GM23338 (cell line): ENCODE data around the gene TBC1D5. TPM values are rescaled to one million over a fixed set of nuclear protein-coding genes. Genes with fewer than 3 reads are reported as not detected.

Experiments
- ATAC-seq: fragments of 200-7000 bp; cut with Tn5 transposase; 3 replicates; pipeline ENCODE4 v1.9.1; 2020
- DNase-seq: peaks from one replicate; pipeline ENCODE4 v3.0.0-alpha.2; 2015; ENCODE audit warnings: low spot score
- H2AFZ ChIP-seq: fragments of 200-600 bp; sonication (generic); 2 replicates; pipeline ENCODE4 v1.8.0; 2016; ENCODE audit warnings: antibody characterized with exemption, mild to moderate bottlenecking, moderate library complexity
- H3F3A ChIP-seq: fragments of 200-600 bp; sonication (generic); replicated peaks from 2 replicates; pipeline ENCODE4 v1.8.0; 2017; ENCODE audit warnings: antibody characterized with exemption, mixed run types, low read depth
- H3K27ac ChIP-seq: fragments of 200-600 bp; sonication (generic); 2 replicates; pipeline ENCODE4 v1.6.1; 2016; ENCODE audit warnings: low read depth
- H3K27me3 ChIP-seq: fragments of 200-600 bp; sonication (generic); 2 replicates; pipeline ENCODE4 v1.8.0; 2016; ENCODE audit warnings: mild to moderate bottlenecking, mixed run types, moderate library complexity; ENCODE audit not compliant: insufficient read depth
- H3K36me3 ChIP-seq: fragments of 200-600 bp; sonication (generic); 2 replicates; pipeline ENCODE4 v1.8.0; 2016; ENCODE audit warnings: mild to moderate bottlenecking; ENCODE audit not compliant: insufficient read depth
- H3K4me1 ChIP-seq: fragments of 200-600 bp; sonication (generic); 2 replicates; pipeline ENCODE4 v1.8.0; 2016; ENCODE audit warnings: mild to moderate bottlenecking, moderate library complexity; ENCODE audit not compliant: insufficient read depth
- H3K4me2 ChIP-seq: fragments of 200-600 bp; sonication (generic); 2 replicates; pipeline ENCODE4 v1.7.1; 2017; ENCODE audit warnings: mixed run types
- H3K4me3 ChIP-seq: fragments of 200-600 bp; sonication (generic); 2 replicates; pipeline ENCODE4 v1.6.1; 2016; ENCODE audit warnings: mixed run types
- H3K79me2 ChIP-seq: fragments of 200-600 bp; sonication (generic); replicated peaks from 2 replicates; pipeline ENCODE4 v1.8.0; 2017; ENCODE audit warnings: mild to moderate bottlenecking; ENCODE audit not compliant: insufficient read depth
- H3K9me2 ChIP-seq: fragments of 200-600 bp; sonication (generic); 2 replicates; pipeline ENCODE4 v1.8.0; 2017; ENCODE audit not compliant: insufficient read depth
- H4K20me1 ChIP-seq: fragments of 200-600 bp; sonication (generic); replicated peaks from 2 replicates; pipeline ENCODE4 v1.8.0; 2017; ENCODE audit warnings: mild to moderate bottlenecking; ENCODE audit not compliant: insufficient read depth
- H3K27ac Mint-ChIP-seq: 2 replicates; pipeline ENCODE4 v1.8.0; 2020; ENCODE audit warnings: inconsistent platforms, mild to moderate bottlenecking, moderate library complexity, mixed read lengths
- H3K27me3 Mint-ChIP-seq: 3 replicates; pipeline ENCODE4 v1.8.0; 2022; ENCODE audit warnings: low read depth, mild to moderate bottlenecking, moderate library complexity, mixed read lengths, inconsistent platforms; ENCODE audit not compliant: insufficient read depth, poor library complexity
- H3K36me3 Mint-ChIP-seq: 3 replicates; pipeline ENCODE4 v1.8.0; 2021; ENCODE audit warnings: low read depth, mild to moderate bottlenecking, inconsistent platforms, moderate library complexity, mixed read lengths
- H3K4me1 Mint-ChIP-seq: 3 replicates; pipeline ENCODE4 v1.8.0; 2020; ENCODE audit warnings: mild to moderate bottlenecking, inconsistent platforms, mixed read lengths
- H3K4me3 Mint-ChIP-seq: 3 replicates; pipeline ENCODE4 v1.8.0; 2021; ENCODE audit warnings: moderate library complexity, mild to moderate bottlenecking, inconsistent platforms, mixed read lengths
- H3K9me3 Mint-ChIP-seq: 3 replicates; pipeline ENCODE4 v1.8.0; 2020; ENCODE audit warnings: moderate library complexity, mild to moderate bottlenecking, inconsistent platforms, mixed read lengths
- CREB1 ChIP-seq: fragments of 250-450 bp; sonication (Bioruptor Pico); IDR thresholded peaks from 2 replicates; pipeline ENCODE4 v1.5.0; 2020; ENCODE audit warnings: low read depth, mild to moderate bottlenecking, moderate library complexity
- EZH2 ChIP-seq: fragments of 200-600 bp; sonication (generic); IDR thresholded peaks from one replicate; pipeline ENCODE4 v1.8.0; 2017; ENCODE audit warnings: antibody characterized with exemption, mild to moderate bottlenecking, low read depth; ENCODE audit not compliant: unreplicated experiment
- EZH2phosphoT487 ChIP-seq: fragments of 200-600 bp; sonication (generic); IDR thresholded peaks from one replicate; pipeline ENCODE4 v1.8.1; 2018; ENCODE audit warnings: antibody characterized with exemption; ENCODE audit not compliant: unreplicated experiment
- JUNB ChIP-seq: IDR thresholded peaks from one replicate; pipeline ENCODE4 v1.6.1; 2016; ENCODE audit warnings: antibody characterized with exemption; ENCODE audit not compliant: unreplicated experiment
- NANOG ChIP-seq: IDR thresholded peaks from 2 replicates; pipeline ENCODE4 v1.6.1; 2016; ENCODE audit warnings: antibody characterized with exemption, borderline replicate concordance
- POLR2AphosphoS5 ChIP-seq: IDR thresholded peaks from 2 replicates; pipeline ENCODE4 v1.6.1; 2016; ENCODE audit warnings: antibody characterized with exemption, low read depth
- STAT1 ChIP-seq: IDR thresholded peaks from one replicate; pipeline ENCODE4 v1.6.1; 2016; ENCODE audit warnings: antibody characterized with exemption; ENCODE audit not compliant: unreplicated experiment
- ZNF114 ChIP-seq: fragments of 250-450 bp; sonication (Bioruptor Pico); IDR thresholded peaks from 2 replicates; pipeline ENCODE4 v1.5.0; 2020; ENCODE audit warnings: mild to moderate bottlenecking, moderate library complexity
- ZNF331 ChIP-seq: fragments of 250-450 bp; sonication (Bioruptor Pico); IDR thresholded peaks from 2 replicates; pipeline ENCODE4 v1.5.0; 2020; ENCODE audit warnings: low read depth, mild to moderate bottlenecking, moderate library complexity
- polyA plus RNA-seq: library from polyadenylated mRNA; unstranded; fragments of >200 nt; fragmentation: Nextera tagmentation; extraction: Ambion mirVana; gene quantifications from 2 replicates; pipeline ENCODE4 v1.2.1, GENCODE V29; 2016
- total RNA-seq: library from RNA; depleted of rRNA; stranded (reverse); fragments of >200 nt; shearing (Covaris generic); gene quantifications from 2 replicates; pipeline ENCODE4 v1.2.3, GENCODE V29; 2014
- TF ChIP-seq, protein P1 (sequence below), 2 experiments: fragments of 200-600 bp in 1 of 2; sonication (generic) in 1 of 2; conservative IDR thresholded peaks; 2 replicates each; pipeline versions ENCODE4 v1.5.1 to v1.6.1; 2016 to 2017; ENCODE audit warnings: antibody characterized with exemption in 2 of 2, low read depth in 2 of 2, mild to moderate bottlenecking in 2 of 2, moderate library complexity in 1 of 2
- TF ChIP-seq, protein P2 (sequence below): IDR thresholded peaks from 2 replicates; pipeline ENCODE4 v1.6.1; 2016; ENCODE audit warnings: antibody characterized with exemption
- TF ChIP-seq, protein P3 (sequence below): IDR thresholded peaks from one replicate; pipeline ENCODE4 v1.6.1; 2018; ENCODE audit warnings: antibody characterized with exemption; ENCODE audit not compliant: unreplicated experiment

Gene TBC1D5
- total and polyA plus RNA-seq, 2 experiments from 2014 or later, result 21.8 to 48.1 TPM

DNA sequence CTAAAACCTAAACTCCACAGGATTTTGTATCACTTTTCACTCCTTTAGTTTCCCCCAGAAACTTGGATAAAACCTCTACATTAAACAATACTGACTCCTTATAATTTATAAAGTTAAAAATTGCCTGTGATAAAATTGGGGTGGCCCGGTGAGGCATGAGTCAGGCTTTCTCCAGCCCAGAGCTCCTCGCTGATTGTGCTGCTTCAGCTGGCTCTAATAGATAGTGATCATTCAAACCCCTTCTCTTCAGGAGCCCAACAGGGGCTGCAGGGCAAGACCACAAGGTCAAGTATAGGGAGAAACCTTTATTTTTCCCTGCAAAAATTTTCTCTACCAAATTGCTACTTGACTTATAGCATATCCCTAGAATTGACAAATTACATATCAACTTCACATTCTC is 549.4 kb downstream of the TBC1D5 start (continued):
- no peak for TF ChIP-seq ZNF331
- TF ChIP-seq, protein P1, sequence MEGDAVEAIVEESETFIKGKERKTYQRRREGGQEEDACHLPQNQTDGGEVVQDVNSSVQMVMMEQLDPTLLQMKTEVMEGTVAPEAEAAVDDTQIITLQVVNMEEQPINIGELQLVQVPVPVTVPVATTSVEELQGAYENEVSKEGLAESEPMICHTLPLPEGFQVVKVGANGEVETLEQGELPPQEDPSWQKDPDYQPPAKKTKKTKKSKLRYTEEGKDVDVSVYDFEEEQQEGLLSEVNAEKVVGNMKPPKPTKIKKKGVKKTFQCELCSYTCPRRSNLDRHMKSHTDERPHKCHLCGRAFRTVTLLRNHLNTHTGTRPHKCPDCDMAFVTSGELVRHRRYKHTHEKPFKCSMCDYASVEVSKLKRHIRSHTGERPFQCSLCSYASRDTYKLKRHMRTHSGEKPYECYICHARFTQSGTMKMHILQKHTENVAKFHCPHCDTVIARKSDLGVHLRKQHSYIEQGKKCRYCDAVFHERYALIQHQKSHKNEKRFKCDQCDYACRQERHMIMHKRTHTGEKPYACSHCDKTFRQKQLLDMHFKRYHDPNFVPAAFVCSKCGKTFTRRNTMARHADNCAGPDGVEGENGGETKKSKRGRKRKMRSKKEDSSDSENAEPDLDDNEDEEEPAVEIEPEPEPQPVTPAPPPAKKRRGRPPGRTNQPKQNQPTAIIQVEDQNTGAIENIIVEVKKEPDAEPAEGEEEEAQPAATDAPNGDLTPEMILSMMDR (conservative IDR thresholded peaks at IDR 0.05; ENCODE audit: low read depth in 2 of 2), result no peak
- TF ChIP-seq EZH2phosphoT487, result no peak
- TF ChIP-seq, protein P2, sequence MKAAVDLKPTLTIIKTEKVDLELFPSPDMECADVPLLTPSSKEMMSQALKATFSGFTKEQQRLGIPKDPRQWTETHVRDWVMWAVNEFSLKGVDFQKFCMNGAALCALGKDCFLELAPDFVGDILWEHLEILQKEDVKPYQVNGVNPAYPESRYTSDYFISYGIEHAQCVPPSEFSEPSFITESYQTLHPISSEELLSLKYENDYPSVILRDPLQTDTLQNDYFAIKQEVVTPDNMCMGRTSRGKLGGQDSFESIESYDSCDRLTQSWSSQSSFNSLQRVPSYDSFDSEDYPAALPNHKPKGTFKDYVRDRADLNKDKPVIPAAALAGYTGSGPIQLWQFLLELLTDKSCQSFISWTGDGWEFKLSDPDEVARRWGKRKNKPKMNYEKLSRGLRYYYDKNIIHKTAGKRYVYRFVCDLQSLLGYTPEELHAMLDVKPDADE, result no peak
- TF ChIP-seq POLR2AphosphoS5, result no peak
- no peak for TF ChIP-seq CREB1 (CRISPR knock-in tag)
- TF ChIP-seq EZH2, result no peak
- no peak for TF ChIP-seq ZNF114 (CRISPR knock-in tag)

DNA sequence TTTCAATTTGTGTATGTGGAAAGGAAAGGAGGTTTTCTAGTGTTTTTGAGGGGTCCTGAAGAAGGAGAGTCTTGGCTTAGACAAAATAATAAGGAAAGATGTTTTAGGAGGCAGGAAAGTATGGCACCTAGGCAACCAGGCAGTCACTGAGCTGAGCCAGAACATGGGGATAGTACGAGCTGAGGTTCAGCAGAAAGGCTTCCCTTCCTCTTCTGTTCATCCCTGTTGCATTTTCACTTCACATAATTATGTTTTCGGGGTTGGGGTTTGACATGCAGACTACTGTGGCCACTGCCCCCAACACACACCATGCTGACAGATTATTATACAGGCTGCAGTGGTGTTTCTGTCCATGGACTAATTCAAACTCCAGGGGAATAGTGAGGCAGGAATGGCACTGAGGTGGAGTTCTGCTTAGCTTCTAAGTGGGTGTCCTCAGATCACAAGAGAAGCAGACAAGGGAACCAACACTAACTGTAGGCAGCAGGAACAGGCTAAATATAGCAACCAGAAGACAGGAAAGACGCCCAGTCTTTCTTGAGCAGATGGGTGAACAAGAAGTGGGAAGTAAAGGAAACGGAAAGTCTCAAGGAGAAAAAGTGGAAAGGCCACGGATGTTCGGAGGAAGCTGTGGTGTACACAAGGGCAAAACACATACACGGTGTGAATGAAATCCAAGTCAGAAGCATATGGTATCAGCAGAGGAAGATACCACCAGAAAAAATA is 551.9 kb downstream of the TBC1D5 start:
- Histone ChIP-seq H3K27me3 (no peaks in the 10 kb centered on the region), H3K36me3 (no peaks in the 10 kb centered on the region), H4K20me1 (no peaks in the 10 kb centered on the region), H3K9me2 (no peaks in the 10 kb centered on the region), H3F3A (no peaks in the 10 kb centered on the region), H3K79me2 (no peaks in the 10 kb centered on the region), H2AFZ (no peak overlapping the region), H3K4me1 (peaks cover 19% of the 10 kb centered on the region), H3K4me2 (no peak overlapping the region), H3K4me3 (no peak overlapping the region), H3K27ac (no peak overlapping the region)
- no peak for TF ChIP-seq POLR2AphosphoS5
- TF ChIP-seq JUNB, result no peak
- TF ChIP-seq, protein P3, sequence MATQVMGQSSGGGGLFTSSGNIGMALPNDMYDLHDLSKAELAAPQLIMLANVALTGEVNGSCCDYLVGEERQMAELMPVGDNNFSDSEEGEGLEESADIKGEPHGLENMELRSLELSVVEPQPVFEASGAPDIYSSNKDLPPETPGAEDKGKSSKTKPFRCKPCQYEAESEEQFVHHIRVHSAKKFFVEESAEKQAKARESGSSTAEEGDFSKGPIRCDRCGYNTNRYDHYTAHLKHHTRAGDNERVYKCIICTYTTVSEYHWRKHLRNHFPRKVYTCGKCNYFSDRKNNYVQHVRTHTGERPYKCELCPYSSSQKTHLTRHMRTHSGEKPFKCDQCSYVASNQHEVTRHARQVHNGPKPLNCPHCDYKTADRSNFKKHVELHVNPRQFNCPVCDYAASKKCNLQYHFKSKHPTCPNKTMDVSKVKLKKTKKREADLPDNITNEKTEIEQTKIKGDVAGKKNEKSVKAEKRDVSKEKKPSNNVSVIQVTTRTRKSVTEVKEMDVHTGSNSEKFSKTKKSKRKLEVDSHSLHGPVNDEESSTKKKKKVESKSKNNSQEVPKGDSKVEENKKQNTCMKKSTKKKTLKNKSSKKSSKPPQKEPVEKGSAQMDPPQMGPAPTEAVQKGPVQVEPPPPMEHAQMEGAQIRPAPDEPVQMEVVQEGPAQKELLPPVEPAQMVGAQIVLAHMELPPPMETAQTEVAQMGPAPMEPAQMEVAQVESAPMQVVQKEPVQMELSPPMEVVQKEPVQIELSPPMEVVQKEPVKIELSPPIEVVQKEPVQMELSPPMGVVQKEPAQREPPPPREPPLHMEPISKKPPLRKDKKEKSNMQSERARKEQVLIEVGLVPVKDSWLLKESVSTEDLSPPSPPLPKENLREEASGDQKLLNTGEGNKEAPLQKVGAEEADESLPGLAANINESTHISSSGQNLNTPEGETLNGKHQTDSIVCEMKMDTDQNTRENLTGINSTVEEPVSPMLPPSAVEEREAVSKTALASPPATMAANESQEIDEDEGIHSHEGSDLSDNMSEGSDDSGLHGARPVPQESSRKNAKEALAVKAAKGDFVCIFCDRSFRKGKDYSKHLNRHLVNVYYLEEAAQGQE, result no peak
- no peak for TF ChIP-seq NANOG
- TF ChIP-seq, protein P1 (conservative IDR thresholded peaks at IDR 0.05; ENCODE audit: low read depth in 2 of 2), result no peak
- no peak for TF ChIP-seq STAT1
- TF ChIP-seq, protein P2, result no peak
- TF ChIP-seq ZNF331, result no peak
- H3K27ac Mint-ChIP-seq, result no peak overlapping the region
- H3K9me3 Mint-ChIP-seq, result no peaks in the 10 kb centered on the region
- DNase-seq (no peak), ATAC-seq (no peak)
- H3K27me3 Mint-ChIP-seq, result peaks cover 6% of the 10 kb centered on the region
- H3K4me1 Mint-ChIP-seq, result peaks cover 29% of the 10 kb centered on the region
- H3K36me3 Mint-ChIP-seq, result no peaks in the 10 kb centered on the region
- H3K4me3 Mint-ChIP-seq, result no peak overlapping the region
